GM12878 (cell line): ENCODE measurements around the gene CBX8. TPM values are rescaled to one million over a fixed set of nuclear protein-coding genes. Genes with fewer than 3 reads are reported as not detected.

Source experiments
- ATAC-seq: fragments of 200-7000 bp; cut with Tn5 transposase; 3 replicates; pipeline ENCODE4 v1.9.1; 2020; ENCODE audit warnings: mild to moderate bottlenecking, moderate library complexity
- BruUV-seq: library from RNA; stranded (reverse); fragments of 400-500 nt; replicated peaks from 2 replicates; lab custom pipeline; 2021; lab: Mats Ljungman, UMichigan
- CTCF ChIA-PET: fragments of 300-600 bp; sonication (Branson Sonifier 250); formaldehyde crosslinking; extraction: SDS; loops from one replicate; lab custom pipeline; 2021; ENCODE audit warnings: inconsistent platforms; lab: Yijun Ruan, JAX
- POLR2A ChIA-PET: fragments of 350-600 bp; formaldehyde crosslinking; extraction: SDS; loops from one replicate; lab custom pipeline; 2021; ENCODE audit warnings: inconsistent platforms; lab: Charles Lee
- RAD21 ChIA-PET: fragments of 300-600 bp; sonication (Branson Sonifier 250); formaldehyde crosslinking; loops from one replicate; lab custom pipeline; 2023; ENCODE audit warnings: antibody characterized with exemption; ENCODE audit not compliant: unreplicated experiment; lab: Charles Lee
- SMC1A ChIA-PET: fragments of 300-600 bp; sonication (Branson Sonifier 250); formaldehyde crosslinking; loops from one replicate; lab custom pipeline; 2023; ENCODE audit not compliant: unreplicated experiment, uncharacterized antibody; lab: Charles Lee
- DNase-seq: peaks from one replicate; pipeline ENCODE4 v3.0.0-alpha.2; 2011; ENCODE audit warnings: low read depth, low spot score
- FAIRE-seq: peaks from 3 replicates; lab custom pipeline; 2011; peaks lifted over from hg19 to GRCh38; lab: Jason Lieb, UNC
- H2AFZ ChIP-seq: 2 replicates; pipeline ENCODE4 v1.6.0; 2011; ENCODE audit warnings: low read depth, low read length, control low read depth; ENCODE audit not compliant: control insufficient read depth
- H3K27ac ChIP-seq: 2 replicates; pipeline ENCODE4 v1.5.1; 2011; ENCODE audit warnings: control low read depth; ENCODE audit not compliant: control insufficient read depth, insufficient read depth
- H3K27me3 ChIP-seq, 2 experiments: replicated peaks in 1 of 2; 2 replicates each; pipeline versions ENCODE4 v1.6.0 to v1.6.1; 2011; ENCODE audit warnings: low read length in 1 of 2; ENCODE audit not compliant: control insufficient read depth in 2 of 2, insufficient read depth in 2 of 2
- H3K36me3 ChIP-seq, 2 experiments: 2 replicates each; pipeline ENCODE4 v1.5.1; 2011; ENCODE audit warnings: low read length in 1 of 2; ENCODE audit not compliant: control insufficient read depth in 2 of 2, insufficient read depth in 2 of 2
- H3K4me1 ChIP-seq: 2 replicates; pipeline ENCODE4 v1.6.1; 2011; ENCODE audit warnings: mild to moderate bottlenecking, low read length, moderate library complexity, mixed read lengths; ENCODE audit not compliant: control insufficient read depth, insufficient read depth
- H3K4me2 ChIP-seq: 2 replicates; pipeline ENCODE4 v1.6.0; 2011; ENCODE audit warnings: control low read depth; ENCODE audit not compliant: control insufficient read depth, insufficient read depth
- H3K4me3 ChIP-seq: fragments of 200-600 bp; sonication (generic); 2 replicates; pipeline ENCODE4 v1.5.1; 2016
- H3K79me2 ChIP-seq: 2 replicates; pipeline ENCODE4 v1.6.0; 2011; ENCODE audit warnings: low read length; ENCODE audit not compliant: control insufficient read depth, insufficient read depth
- H3K9ac ChIP-seq: 2 replicates; pipeline ENCODE4 v1.8.0; 2011; ENCODE audit warnings: low read length, control low read depth, mixed read lengths; ENCODE audit not compliant: control insufficient read depth, insufficient read depth
- H3K9me3 ChIP-seq: replicated peaks from 3 replicates; pipeline ENCODE4 v1.5.1; 2011; ENCODE audit warnings: mild to moderate bottlenecking, low read length; ENCODE audit not compliant: control insufficient read depth, insufficient read depth
- H4K20me1 ChIP-seq: 2 replicates; pipeline ENCODE4 v1.6.0; 2011; ENCODE audit not compliant: control insufficient read depth, insufficient read depth
- CBFB ChIP-seq: IDR thresholded peaks from 2 replicates; pipeline ENCODE4 v1.6.1; 2016; ENCODE audit warnings: antibody characterized with exemption, low read depth
- EZH2 ChIP-seq: IDR thresholded peaks from 2 replicates; pipeline ENCODE4 v1.6.1; 2012; ENCODE audit warnings: low read depth, mild to moderate bottlenecking, control low read depth, inconsistent platforms, low read length, borderline replicate concordance; ENCODE audit not compliant: control insufficient read depth
- FOS ChIP-seq: IDR thresholded peaks from 3 replicates; pipeline ENCODE4 v1.6.1; 2011; ENCODE audit warnings: borderline replicate concordance; ENCODE audit not compliant: insufficient read length; ENCODE audit errors: extremely low read depth
- FOXK2 ChIP-seq: fragments of 450-650 bp; IDR thresholded peaks from 2 replicates; pipeline ENCODE4 v1.6.1; 2017; ENCODE audit warnings: mild to moderate bottlenecking, moderate library complexity
- GABPA ChIP-seq: IDR thresholded peaks from 2 replicates; pipeline ENCODE4 v1.6.1; 2014; ENCODE audit warnings: antibody characterized with exemption, low read depth, mild to moderate bottlenecking, inconsistent platforms
- KDM1A ChIP-seq: fragments of 200-600 bp; sonication (generic); IDR thresholded peaks from 2 replicates; pipeline ENCODE4 v1.6.1; 2016; ENCODE audit warnings: borderline replicate concordance
- MLLT1 ChIP-seq: fragments of 450-650 bp; IDR thresholded peaks from 2 replicates; pipeline ENCODE4 v1.6.1; 2016; ENCODE audit warnings: mild to moderate bottlenecking
- MXI1 ChIP-seq: fragments of 150-350 bp; IDR thresholded peaks from 2 replicates; pipeline ENCODE4 v1.6.1; 2011; ENCODE audit warnings: low read depth, mild to moderate bottlenecking, inconsistent platforms, low read length, improper control_type of control experiment
- POLR2AphosphoS5 ChIP-seq: IDR thresholded peaks from 2 replicates; pipeline ENCODE4 v1.6.1; 2011; ENCODE audit warnings: mild to moderate bottlenecking, low read length, inconsistent platforms
- SP1 ChIP-seq: IDR thresholded peaks from one replicate; pipeline ENCODE4 v1.6.1; 2011; ENCODE audit warnings: low read depth, low read length
- ZNF274 ChIP-seq: IDR thresholded peaks from one replicate; pipeline ENCODE4 v1.8.0; 2011; ENCODE audit not compliant: insufficient read length, insufficient read depth
- ZZZ3 ChIP-seq: IDR thresholded peaks from 2 replicates; pipeline ENCODE4 v1.6.1; 2011; ENCODE audit warnings: low read depth; ENCODE audit not compliant: control insufficient read depth, insufficient read length
- WGBS: methylation state at CpG from one replicate; pipeline ENCODE4 v1.1.6; 2016; ENCODE audit warnings: low lambda C conversion rate; ENCODE audit not compliant: insufficient replicate concordance, insufficient coverage; ENCODE audit errors: missing lambda C conversion rate; 5-methylcytosine and 5-hydroxymethylcytosine counted together
- in situ Hi-C: fragments of 300-500 bp; cut with MboI; formaldehyde crosslinking; loops from 9 replicates; pipeline ENCODE4 v1.14.3; 2018; ENCODE audit warnings: mixed read lengths
- intact Hi-C: fragments of 100-400 bp; cut with micrococcal nuclease; formaldehyde crosslinking; loops from one replicate; pipeline ENCODE4 v1.14.2; 2022; ENCODE audit not compliant: unreplicated experiment
- polyA plus RNA-seq, 11 experiments: library from polyadenylated mRNA; depleted of rRNA in 4 of 11; unstranded in 6 of 11; stranded (reverse) in 5 of 11; fragments of >200 nt; fragmentation: Nextera tagmentation in 4 of 11; fragmentation: Illumina TruSeq in 1 of 11; extraction: Ambion mirVana in 4 of 11; extraction: Trizol in 1 of 11; gene quantifications; 1 replicate in 1 of 11; 2 replicates in 10 of 11; pipeline versions ENCODE4 v1.2.1 to v1.2.3, GENCODE V29; 2011 to 2016; ENCODE audit warnings: inconsistent platforms in 2 of 11, missing spikeins in 2 of 11, low read depth in 1 of 11
- total RNA-seq, 4 experiments: library from RNA; depleted of rRNA in 3 of 4; stranded (reverse); fragments of >200 nt in 3 of 4; fragmentation: Illumina TruSeq in 1 of 4; extraction: Trizol in 1 of 4; gene quantifications; 2 replicates each; pipeline versions ENCODE4 v1.2.1 to v1.2.3, GENCODE V29; 2013 to 2021
- TF ChIP-seq, protein P1 (sequence below): fragments of 450-650 bp; IDR thresholded peaks from 2 replicates; pipeline ENCODE4 v1.6.1; 2017; ENCODE audit warnings: mild to moderate bottlenecking
- TF ChIP-seq, protein P2 (sequence below): fragments of 450-650 bp; IDR thresholded peaks from 2 replicates; pipeline ENCODE4 v1.6.1; 2017; ENCODE audit warnings: mild to moderate bottlenecking, moderate library complexity

The CBX8 gene
- total and polyA plus RNA-seq, 10 of the 15 experiments (the other 5 are each of a cell fraction or from before 2014, with no cell fraction given) = 0.03 to 6.7 (median 1.9) TPM

- WGBS = 1% methylated on average over 27 of the region's 30 CpGs
- Histone ChIP-seq H3K4me3 (peak overlapping the region; percentile 95), H3K36me3 (peaks cover 0 to 17% of the 10 kb centered on the region in 2 experiments; a peak in 2 of 4 replicates), H3K27me3 (peaks cover 20 to 24% of the 10 kb centered on the region in 2 experiments), H3K27ac (peak overlapping the region; percentile 69), H4K20me1 (0 out of 2 replicates have a peak, but pooled peaks cover 5% of the 10 kb centered on the region), H3K9me3 (no peaks in the 10 kb centered on the region; the same call in 2 of the 3 replicates), H3K79me2 (peaks cover 22% of the 10 kb centered on the region), H3K9ac (peak overlapping the region; percentile 84), H3K4me1 (peaks cover 21% of the 10 kb centered on the region), H3K4me2 (peak overlapping the region; percentile 79), H2AFZ (no peak overlapping the region)
- FAIRE-seq (no peak), ATAC-seq (0 out of 3 replicates have a peak, but pooled peaks have one; percentile 6), DNase-seq (no peak)
- BruUV-seq = TSS peak; percentile 71
- CTCF ChIA-PET = interaction anchor here (1.2 to 3.3 kb wide), 6 partner anchors 20 to 98 kb away, joined by 3 to 19 read pairs (median 5); partner anchors contain the start of gene CBX8
- POLR2A ChIA-PET = interaction anchor here (0.6 to 2.0 kb wide), 7 partner anchors 28 to 1921 kb away, joined by 3 to 15 read pairs (median 4); partner anchors contain the start of gene CBX8
- intact Hi-C loops (loop anchor here (5.0 kb wide), 2 partner anchors 36 to 91 kb away; no protein-coding TSS in a partner anchor), in situ Hi-C loops (no loop called here)
- SMC1A ChIA-PET = interaction anchor here (1.6 kb wide), 1 partner anchor 30 kb away, joined by 7 read pairs; no protein-coding TSS in a partner anchor
- RAD21 ChIA-PET = interaction anchor here (0.6 to 2.1 kb wide), 8 partner anchors 19 to 156 kb away, joined by 3 to 10 read pairs (median 7); partner anchors contain the start of gene CBX8
- peak; percentile 55; the same call in 1 of the 2 replicates for TF ChIP-seq MLLT1
- TF ChIP-seq POLR2AphosphoS5 = peak; percentile 19; the same call in 1 of the 2 replicates
- TF ChIP-seq, protein P1, sequence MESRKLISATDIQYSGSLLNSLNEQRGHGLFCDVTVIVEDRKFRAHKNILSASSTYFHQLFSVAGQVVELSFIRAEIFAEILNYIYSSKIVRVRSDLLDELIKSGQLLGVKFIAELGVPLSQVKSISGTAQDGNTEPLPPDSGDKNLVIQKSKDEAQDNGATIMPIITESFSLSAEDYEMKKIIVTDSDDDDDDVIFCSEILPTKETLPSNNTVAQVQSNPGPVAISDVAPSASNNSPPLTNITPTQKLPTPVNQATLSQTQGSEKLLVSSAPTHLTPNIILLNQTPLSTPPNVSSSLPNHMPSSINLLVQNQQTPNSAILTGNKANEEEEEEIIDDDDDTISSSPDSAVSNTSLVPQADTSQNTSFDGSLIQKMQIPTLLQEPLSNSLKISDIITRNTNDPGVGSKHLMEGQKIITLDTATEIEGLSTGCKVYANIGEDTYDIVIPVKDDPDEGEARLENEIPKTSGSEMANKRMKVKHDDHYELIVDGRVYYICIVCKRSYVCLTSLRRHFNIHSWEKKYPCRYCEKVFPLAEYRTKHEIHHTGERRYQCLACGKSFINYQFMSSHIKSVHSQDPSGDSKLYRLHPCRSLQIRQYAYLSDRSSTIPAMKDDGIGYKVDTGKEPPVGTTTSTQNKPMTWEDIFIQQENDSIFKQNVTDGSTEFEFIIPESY = no peak
- TF ChIP-seq MXI1 = 0 out of 2 replicates have a peak, but pooled peaks have one; percentile 36
- TF ChIP-seq SP1 = no peak
- no peak for TF ChIP-seq FOS
- no peak for TF ChIP-seq KDM1A
- TF ChIP-seq, protein P2, sequence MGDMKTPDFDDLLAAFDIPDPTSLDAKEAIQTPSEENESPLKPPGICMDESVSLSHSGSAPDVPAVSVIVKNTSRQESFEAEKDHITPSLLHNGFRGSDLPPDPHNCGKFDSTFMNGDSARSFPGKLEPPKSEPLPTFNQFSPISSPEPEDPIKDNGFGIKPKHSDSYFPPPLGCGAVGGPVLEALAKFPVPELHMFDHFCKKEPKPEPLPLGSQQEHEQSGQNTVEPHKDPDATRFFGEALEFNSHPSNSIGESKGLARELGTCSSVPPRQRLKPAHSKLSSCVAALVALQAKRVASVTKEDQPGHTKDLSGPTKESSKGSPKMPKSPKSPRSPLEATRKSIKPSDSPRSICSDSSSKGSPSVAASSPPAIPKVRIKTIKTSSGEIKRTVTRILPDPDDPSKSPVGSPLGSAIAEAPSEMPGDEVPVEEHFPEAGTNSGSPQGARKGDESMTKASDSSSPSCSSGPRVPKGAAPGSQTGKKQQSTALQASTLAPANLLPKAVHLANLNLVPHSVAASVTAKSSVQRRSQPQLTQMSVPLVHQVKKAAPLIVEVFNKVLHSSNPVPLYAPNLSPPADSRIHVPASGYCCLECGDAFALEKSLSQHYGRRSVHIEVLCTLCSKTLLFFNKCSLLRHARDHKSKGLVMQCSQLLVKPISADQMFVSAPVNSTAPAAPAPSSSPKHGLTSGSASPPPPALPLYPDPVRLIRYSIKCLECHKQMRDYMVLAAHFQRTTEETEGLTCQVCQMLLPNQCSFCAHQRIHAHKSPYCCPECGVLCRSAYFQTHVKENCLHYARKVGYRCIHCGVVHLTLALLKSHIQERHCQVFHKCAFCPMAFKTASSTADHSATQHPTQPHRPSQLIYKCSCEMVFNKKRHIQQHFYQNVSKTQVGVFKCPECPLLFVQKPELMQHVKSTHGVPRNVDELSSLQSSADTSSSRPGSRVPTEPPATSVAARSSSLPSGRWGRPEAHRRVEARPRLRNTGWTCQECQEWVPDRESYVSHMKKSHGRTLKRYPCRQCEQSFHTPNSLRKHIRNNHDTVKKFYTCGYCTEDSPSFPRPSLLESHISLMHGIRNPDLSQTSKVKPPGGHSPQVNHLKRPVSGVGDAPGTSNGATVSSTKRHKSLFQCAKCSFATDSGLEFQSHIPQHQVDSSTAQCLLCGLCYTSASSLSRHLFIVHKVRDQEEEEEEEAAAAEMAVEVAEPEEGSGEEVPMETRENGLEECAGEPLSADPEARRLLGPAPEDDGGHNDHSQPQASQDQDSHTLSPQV = no peak
- TF ChIP-seq EZH2 = no peak
- TF ChIP-seq ZNF274 = no peak
- TF ChIP-seq GABPA = 0 out of 2 replicates have a peak, but pooled peaks have one; percentile 50
- TF ChIP-seq FOXK2 = no peak
- no peak for TF ChIP-seq ZZZ3
- TF ChIP-seq CBFB = no peak
Observed at GRCh38 chr17:79837888-79838521, 41.1 kb upstream of the CBX8 start.
